ENCODE results near the gene IMPACT. TPM values are rescaled to one million over a fixed set of nuclear protein-coding genes. Genes with fewer than 3 reads are reported as not detected.

The IMPACT gene
- polyA plus RNA-seq, 2 donors = 6.3 to 8.1 TPM

DNA sequence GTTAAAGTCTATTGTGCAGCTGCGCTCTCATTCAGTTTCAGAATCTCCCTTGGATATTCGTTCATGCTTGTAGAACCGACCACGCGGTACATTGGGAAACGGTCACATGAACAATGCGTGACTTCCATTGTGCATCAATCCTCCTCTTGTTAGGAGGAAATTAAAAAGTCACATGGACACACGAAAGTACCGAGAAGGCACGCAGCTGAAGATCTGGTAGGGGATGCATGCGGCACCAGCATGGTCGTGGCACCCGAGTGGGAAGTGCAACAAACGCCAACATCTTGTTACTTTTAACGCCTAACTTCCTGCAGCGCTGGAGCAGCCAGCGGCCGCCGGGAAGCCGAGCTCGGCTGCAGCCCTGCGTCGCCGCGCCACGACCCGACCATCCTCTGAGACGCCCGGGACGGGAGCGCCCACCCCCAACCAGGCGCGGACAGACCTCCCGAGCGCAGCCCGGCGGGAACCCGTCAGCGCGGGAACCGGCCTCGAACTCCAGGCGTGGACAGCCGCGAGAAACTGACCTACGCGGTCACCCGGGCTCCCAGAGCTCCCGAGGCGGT, 29.3 kb upstream of the IMPACT start:
- Histone ChIP-seq H3K4me3 (ENCODE audit: low read depth in 1 of 2, low read length in 2 of 2) (peak overlapping the region; percentile 55 to 67), H3K36me3 (ENCODE audit: control insufficient read depth in 2 of 2, insufficient read depth in 2 of 2, low read length in 1 of 2) (no peaks in the 10 kb centered on the region), H3K9me3 (ENCODE audit: control insufficient read depth in 2 of 2, insufficient read depth in 1 of 2, low read depth in 1 of 2, low read length in 1 of 2) (no peaks in the 10 kb centered on the region), H3K27me3 (ENCODE audit: control insufficient read depth in 1 of 2, insufficient read depth in 2 of 2, low read length in 2 of 2) (no peaks in the 10 kb centered on the region), H3K4me1 (ENCODE audit: control insufficient read depth in 2 of 2, insufficient read depth in 2 of 2, low read length in 1 of 2) (no peaks in the 10 kb centered on the region), H3K27ac (ENCODE audit: low read depth in 2 of 2, low read length in 1 of 2) (peak overlapping the region; percentile 84 to 91)
- 0 to 1% methylated on average over 50 of the region's 50 CpGs for WGBS, 2 donors

DNA sequence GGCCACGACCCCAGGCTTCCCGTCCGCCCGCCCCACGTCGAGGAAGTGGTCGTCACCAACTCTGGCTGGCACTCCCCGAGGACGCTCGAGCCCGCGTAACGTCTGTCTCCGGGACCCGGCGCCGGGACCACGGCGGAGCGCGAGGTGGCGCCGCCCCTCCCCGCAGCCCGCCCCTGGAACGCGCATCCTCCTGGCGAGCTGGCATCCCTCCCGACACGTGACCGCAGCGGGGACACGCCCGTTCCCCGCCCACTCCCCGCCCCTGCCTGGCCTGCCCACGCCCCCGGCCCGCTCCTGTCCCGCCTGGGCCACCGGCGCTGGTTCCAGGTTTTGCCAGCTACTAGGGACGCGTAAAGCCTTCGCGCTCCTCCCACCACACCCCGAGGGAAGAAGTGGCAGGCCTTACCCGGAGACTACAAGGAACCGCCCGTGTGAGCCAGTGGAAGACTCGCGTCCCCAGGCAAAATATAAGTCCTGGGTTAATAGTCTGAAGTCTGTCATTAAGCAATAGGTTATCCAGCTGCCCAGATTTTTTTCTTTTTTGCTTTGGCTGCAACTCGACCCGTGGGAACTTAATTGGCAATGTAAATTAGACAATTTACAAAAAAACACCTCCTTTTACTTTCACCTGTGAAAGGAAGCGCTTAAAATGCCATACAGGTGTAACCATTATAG, 28.6 kb upstream of the IMPACT start, which contains the start of gene OSBPL1A:
TSS of gene OSBPL1A (minus strand) at position 131 of the 675 bp plus-strand sequence. CDS start 20,291 bp downstream, outside the sequence.
- peak within 1 kb of the TSS; percentile 55 to 67 for H3K4me3 ChIP-seq (ENCODE audit: low read depth in 1 of 2, low read length in 2 of 2)
- H3K36me3 ChIP-seq (ENCODE audit: control insufficient read depth in 2 of 2, insufficient read depth in 2 of 2, low read length in 1 of 2) = no peaks in the 10 kb centered on the region
- no peaks in the 10 kb centered on the region for H3K27me3 ChIP-seq (ENCODE audit: control insufficient read depth in 1 of 2, insufficient read depth in 2 of 2, low read length in 2 of 2)
- peak within 1 kb of the TSS; percentile 84 to 91 for H3K27ac ChIP-seq (ENCODE audit: low read depth in 2 of 2, low read length in 1 of 2)
- WGBS, 2 donors = 1% methylated on average over 54 to 55 of the region's 55 CpGs
- no peaks in the 10 kb centered on the region for H3K4me1 ChIP-seq (ENCODE audit: control insufficient read depth in 2 of 2, insufficient read depth in 2 of 2, low read length in 1 of 2)
- no peaks in the 10 kb centered on the region for H3K9me3 ChIP-seq (ENCODE audit: control insufficient read depth in 2 of 2, insufficient read depth in 1 of 2, low read depth in 1 of 2, low read length in 1 of 2)

DNA sequence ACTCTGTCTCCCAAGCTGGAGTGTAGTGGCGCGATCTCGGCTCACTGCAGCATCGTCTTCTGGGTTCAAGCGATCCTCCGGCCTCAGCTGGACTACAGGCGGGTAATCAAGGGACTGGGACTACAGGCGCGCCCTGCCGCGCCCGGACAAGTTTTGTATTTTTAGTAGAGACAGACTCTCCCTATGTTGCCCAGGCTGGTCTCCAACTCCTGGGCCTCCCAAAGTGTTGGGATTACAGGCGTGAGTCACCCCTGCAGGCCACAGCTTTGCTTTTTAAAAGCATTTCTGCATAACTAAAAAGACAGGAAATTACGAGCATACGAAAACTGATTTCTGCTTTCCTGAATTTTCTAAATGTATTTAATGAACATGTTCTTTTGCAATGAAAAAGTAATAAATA, 27.9 kb upstream of the IMPACT start:
- Histone ChIP-seq H3K9me3 (ENCODE audit: control insufficient read depth in 2 of 2, insufficient read depth in 1 of 2, low read depth in 1 of 2, low read length in 1 of 2) (no peaks in the 10 kb centered on the region), H3K27ac (ENCODE audit: low read depth in 2 of 2, low read length in 1 of 2) (peak overlapping the region; percentile 84 to 91), H3K36me3 (ENCODE audit: control insufficient read depth in 2 of 2, insufficient read depth in 2 of 2, low read length in 1 of 2) (no peaks in the 10 kb centered on the region), H3K4me3 (ENCODE audit: low read depth in 1 of 2, low read length in 2 of 2) (no peak overlapping the region), H3K4me1 (ENCODE audit: control insufficient read depth in 2 of 2, insufficient read depth in 2 of 2, low read length in 1 of 2) (no peaks in the 10 kb centered on the region), H3K27me3 (ENCODE audit: control insufficient read depth in 1 of 2, insufficient read depth in 2 of 2, low read length in 2 of 2) (no peaks in the 10 kb centered on the region)
- WGBS, 2 donors = 44 to 65% methylated on average over 15 of the region's 15 CpGs

DNA sequence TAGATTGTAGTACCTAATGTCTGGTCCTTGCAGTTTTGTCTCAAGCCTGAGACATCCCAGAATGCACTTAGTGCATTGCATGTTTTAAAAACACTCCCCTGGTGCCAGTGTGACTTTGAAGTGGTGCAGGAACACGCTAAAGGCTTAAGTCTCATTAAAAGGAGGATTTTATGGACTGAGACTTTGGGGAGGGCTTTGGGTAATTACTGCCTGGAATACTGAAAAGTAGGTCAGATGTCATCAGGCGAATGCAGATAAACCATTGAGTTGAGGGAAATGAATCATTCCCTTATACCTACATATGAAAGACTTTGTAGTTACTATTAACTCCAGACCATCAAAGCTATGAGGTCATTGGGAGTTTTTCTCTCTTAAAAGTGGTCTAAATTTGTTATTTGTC, 25.9 kb upstream of the IMPACT start:
- Histone ChIP-seq H3K36me3 (ENCODE audit: control insufficient read depth in 2 of 2, insufficient read depth in 2 of 2, low read length in 1 of 2) (no peaks in the 10 kb centered on the region), H3K27me3 (ENCODE audit: control insufficient read depth in 1 of 2, insufficient read depth in 2 of 2, low read length in 2 of 2) (no peaks in the 10 kb centered on the region), H3K4me3 (ENCODE audit: low read depth in 1 of 2, low read length in 2 of 2) (no peak overlapping the region), H3K27ac (ENCODE audit: low read depth in 2 of 2, low read length in 1 of 2) (no peak overlapping the region), H3K4me1 (ENCODE audit: control insufficient read depth in 2 of 2, insufficient read depth in 2 of 2, low read length in 1 of 2) (no peaks in the 10 kb centered on the region), H3K9me3 (ENCODE audit: control insufficient read depth in 2 of 2, insufficient read depth in 1 of 2, low read depth in 1 of 2, low read length in 1 of 2) (peaks cover 0 to 2% of the 10 kb centered on the region in 2 donors)
- 51 to 53% methylated on average over 2 of the region's 2 CpGs for WGBS, 2 donors

DNA sequence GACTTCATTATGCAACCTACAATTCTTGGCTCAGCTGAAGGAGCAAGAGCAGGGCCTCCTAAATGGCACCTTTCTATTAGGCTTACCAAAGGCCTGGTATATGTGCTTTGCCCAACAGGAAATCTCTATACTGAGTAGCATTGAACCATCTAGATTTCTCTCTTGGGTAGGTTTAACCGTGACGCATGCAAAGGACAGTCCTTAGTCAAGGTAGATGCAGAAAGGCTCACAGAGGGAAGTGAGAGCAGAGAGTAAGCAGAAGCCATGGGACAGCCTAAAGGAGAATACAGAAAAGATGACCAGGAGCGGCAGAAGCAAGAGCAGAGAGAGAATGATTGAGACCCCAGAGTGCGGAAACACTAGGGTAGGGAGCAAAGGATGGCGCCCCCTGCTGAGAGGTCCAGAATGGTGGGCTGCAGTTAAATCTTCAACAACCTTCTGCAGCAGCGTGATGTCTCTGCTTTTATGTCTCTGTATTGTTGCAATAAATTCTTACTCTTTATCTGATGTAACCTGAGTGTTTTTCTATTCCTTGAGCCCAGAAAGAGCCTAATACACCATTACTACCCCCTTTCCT, 24.2 kb upstream of the IMPACT start:
- WGBS, 2 donors = 84 to 87% methylated on average over 6 of the region's 6 CpGs
- peaks cover 0 to 2% of the 10 kb centered on the region in 2 donors for H3K9me3 ChIP-seq (ENCODE audit: control insufficient read depth in 2 of 2, insufficient read depth in 1 of 2, low read depth in 1 of 2, low read length in 1 of 2)
- no peak overlapping the region for H3K27ac ChIP-seq (ENCODE audit: low read depth in 2 of 2, low read length in 1 of 2)
- H3K27me3 ChIP-seq (ENCODE audit: control insufficient read depth in 1 of 2, insufficient read depth in 2 of 2, low read length in 2 of 2) = no peaks in the 10 kb centered on the region
- no peak overlapping the region for H3K4me3 ChIP-seq (ENCODE audit: low read depth in 1 of 2, low read length in 2 of 2)
- H3K36me3 ChIP-seq (ENCODE audit: control insufficient read depth in 2 of 2, insufficient read depth in 2 of 2, low read length in 1 of 2) = no peaks in the 10 kb centered on the region
- no peaks in the 10 kb centered on the region for H3K4me1 ChIP-seq (ENCODE audit: control insufficient read depth in 2 of 2, insufficient read depth in 2 of 2, low read length in 1 of 2)

DNA sequence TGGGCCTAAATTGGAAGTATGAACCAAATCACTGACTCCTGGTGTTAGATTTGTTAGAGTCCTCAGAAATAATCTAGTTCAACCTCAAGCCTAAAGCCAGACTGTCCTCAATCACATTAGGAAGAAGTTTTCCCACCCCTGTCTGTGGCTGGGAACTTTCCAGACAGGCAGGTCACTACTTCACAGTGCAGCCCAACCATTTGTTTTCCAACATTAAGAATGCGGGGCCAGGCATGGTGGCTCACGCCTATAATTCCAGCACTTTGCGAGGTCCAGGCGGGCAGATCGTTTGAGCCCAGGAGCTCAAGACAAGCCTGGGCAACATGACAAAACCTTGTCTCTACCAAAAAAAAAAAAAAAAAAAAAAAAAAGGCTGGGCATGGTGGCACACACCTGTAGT, 23.4 kb upstream of the IMPACT start:
- H3K4me3 ChIP-seq (ENCODE audit: low read depth in 1 of 2, low read length in 2 of 2) = no peak overlapping the region
- 71 to 79% methylated on average over 5 of the region's 5 CpGs for WGBS, 2 donors
- peaks cover 0 to 2% of the 10 kb centered on the region in 2 donors for H3K9me3 ChIP-seq (ENCODE audit: control insufficient read depth in 2 of 2, insufficient read depth in 1 of 2, low read depth in 1 of 2, low read length in 1 of 2)
- H3K4me1 ChIP-seq (ENCODE audit: control insufficient read depth in 2 of 2, insufficient read depth in 2 of 2, low read length in 1 of 2) = no peaks in the 10 kb centered on the region
- H3K36me3 ChIP-seq (ENCODE audit: control insufficient read depth in 2 of 2, insufficient read depth in 2 of 2, low read length in 1 of 2) = no peaks in the 10 kb centered on the region
- H3K27me3 ChIP-seq (ENCODE audit: control insufficient read depth in 1 of 2, insufficient read depth in 2 of 2, low read length in 2 of 2) = no peaks in the 10 kb centered on the region
- no peak overlapping the region for H3K27ac ChIP-seq (ENCODE audit: low read depth in 2 of 2, low read length in 1 of 2)

DNA sequence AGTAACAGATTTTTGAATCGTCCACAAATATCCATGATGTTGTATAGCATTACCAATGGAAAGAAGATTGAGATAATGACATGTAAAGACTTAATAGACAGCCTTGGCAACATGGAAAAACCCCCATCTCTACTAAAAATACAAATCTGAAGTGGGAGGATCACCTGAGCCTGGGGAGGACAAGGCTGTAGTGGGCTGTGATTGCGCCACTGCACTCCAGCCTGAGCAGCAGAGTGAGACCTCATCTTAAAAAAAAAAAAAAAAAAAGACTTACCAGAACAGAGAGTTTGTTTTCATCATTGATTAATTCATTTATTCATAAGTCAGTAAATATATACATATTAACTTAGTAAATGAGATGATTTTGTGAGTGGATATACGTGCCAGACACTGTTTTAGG, 21.9 kb upstream of the IMPACT start:
- Histone ChIP-seq H3K4me1 (ENCODE audit: control insufficient read depth in 2 of 2, insufficient read depth in 2 of 2, low read length in 1 of 2) (no peaks in the 10 kb centered on the region), H3K9me3 (ENCODE audit: control insufficient read depth in 2 of 2, insufficient read depth in 1 of 2, low read depth in 1 of 2, low read length in 1 of 2) (peaks cover 0 to 2% of the 10 kb centered on the region in 2 donors), H3K27me3 (ENCODE audit: control insufficient read depth in 1 of 2, insufficient read depth in 2 of 2, low read length in 2 of 2) (no peaks in the 10 kb centered on the region), H3K4me3 (ENCODE audit: low read depth in 1 of 2, low read length in 2 of 2) (no peak overlapping the region), H3K27ac (ENCODE audit: low read depth in 2 of 2, low read length in 1 of 2) (no peak overlapping the region), H3K36me3 (ENCODE audit: control insufficient read depth in 2 of 2, insufficient read depth in 2 of 2, low read length in 1 of 2) (no peaks in the 10 kb centered on the region)
- WGBS, 2 donors = 85 to 91% methylated on average over 3 of the region's 3 CpGs

DNA sequence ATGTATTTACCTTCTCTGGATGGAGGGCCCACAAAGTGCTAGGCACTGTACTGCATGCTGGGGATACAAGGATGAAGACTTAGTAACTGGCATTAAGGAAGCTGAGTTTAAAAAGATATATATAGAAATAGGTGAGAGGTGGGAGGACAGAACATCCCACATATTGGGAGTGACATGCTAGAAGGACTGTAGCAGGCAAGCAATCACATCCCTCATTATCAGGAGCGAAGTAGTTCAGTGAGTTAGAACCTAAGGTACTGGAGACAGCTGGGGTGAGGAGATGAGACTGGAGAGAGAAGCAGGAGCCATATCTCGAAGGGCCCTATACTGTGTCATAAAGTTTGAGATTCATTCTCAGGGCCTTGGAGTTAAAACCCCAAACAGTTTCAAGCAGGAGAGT, 18.0 kb upstream of the IMPACT start:
- H3K36me3 ChIP-seq (ENCODE audit: control insufficient read depth in 2 of 2, insufficient read depth in 2 of 2, low read length in 1 of 2) = no peaks in the 10 kb centered on the region
- no peaks in the 10 kb centered on the region for H3K27me3 ChIP-seq (ENCODE audit: control insufficient read depth in 1 of 2, insufficient read depth in 2 of 2, low read length in 2 of 2)
- no peak overlapping the region for H3K4me3 ChIP-seq (ENCODE audit: low read depth in 1 of 2, low read length in 2 of 2)
- H3K9me3 ChIP-seq (ENCODE audit: control insufficient read depth in 2 of 2, insufficient read depth in 1 of 2, low read depth in 1 of 2, low read length in 1 of 2) = peaks cover 0 to 2% of the 10 kb centered on the region in 2 donors
- no peaks in the 10 kb centered on the region for H3K4me1 ChIP-seq (ENCODE audit: control insufficient read depth in 2 of 2, insufficient read depth in 2 of 2, low read length in 1 of 2)
- H3K27ac ChIP-seq (ENCODE audit: low read depth in 2 of 2, low read length in 1 of 2) = no peak overlapping the region
- WGBS, 2 donors = 89% methylated on average over 2 of the region's 2 CpGs

DNA sequence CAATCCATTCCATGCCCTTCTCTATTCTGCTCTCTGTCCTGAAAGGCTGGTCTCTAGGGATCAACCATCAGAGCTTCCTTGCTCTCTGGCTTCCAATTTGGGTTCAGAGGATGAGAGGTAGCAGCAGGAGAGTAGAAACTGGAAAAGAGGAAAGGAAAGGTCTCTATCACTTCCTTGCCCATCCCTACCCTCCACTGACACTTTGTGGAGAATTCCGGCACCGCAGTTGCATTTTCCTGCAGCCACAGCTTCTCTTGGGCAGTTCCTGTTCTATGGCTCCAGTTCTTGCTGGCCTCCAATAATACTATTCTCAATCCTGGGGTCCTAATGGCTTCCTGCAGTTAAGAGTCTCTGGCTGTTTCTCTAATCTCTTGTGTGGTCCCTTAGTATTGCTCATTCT, 13.3 kb upstream of the IMPACT start:
- Histone ChIP-seq H3K9me3 (ENCODE audit: control insufficient read depth in 2 of 2, insufficient read depth in 1 of 2, low read depth in 1 of 2, low read length in 1 of 2) (no peaks in the 10 kb centered on the region), H3K4me3 (ENCODE audit: low read depth in 1 of 2, low read length in 2 of 2) (no peak overlapping the region), H3K27ac (ENCODE audit: low read depth in 2 of 2, low read length in 1 of 2) (no peak overlapping the region), H3K36me3 (ENCODE audit: control insufficient read depth in 2 of 2, insufficient read depth in 2 of 2, low read length in 1 of 2) (no peaks in the 10 kb centered on the region), H3K4me1 (ENCODE audit: control insufficient read depth in 2 of 2, insufficient read depth in 2 of 2, low read length in 1 of 2) (no peaks in the 10 kb centered on the region), H3K27me3 (ENCODE audit: control insufficient read depth in 1 of 2, insufficient read depth in 2 of 2, low read length in 2 of 2) (no peaks in the 10 kb centered on the region)
- 82 to 85% methylated on average over 2 of the region's 2 CpGs for WGBS, 2 donors

Data from esophagus (tissue), 2 donors.